Measurements from ENCODE around the gene IMMP2L.

GRCh38 chr7:111594602-111595001 lies 32.3 kb upstream of the IMMP2L start:
- TF ChIP-seq CTCF (IDR thresholded peaks at IDR 0.05 in 4 of 5, conservative IDR thresholded peaks at IDR 0.05 in 1 of 5) = no peak
- TF ChIP-seq POLR2A (IDR thresholded peaks at IDR 0.05) = no peak

All from gastrocnemius medialis (tissue), 4 donors.